Gastroesophageal sphincter (tissue), 4 donors: Measurements from ENCODE around the gene DHRS12. TPM values are rescaled to one million over a fixed set of nuclear protein-coding genes. Genes with fewer than 3 reads are reported as not detected.
A peak's percentile ranks its signal among the peaks of the same experiment; 100 is the strongest.
"Not testable (repeated sequence)": the region's sequence is repeated elsewhere in the genome, so short reads cannot be mapped to it uniquely, and the experiment has no call there.

Source experiments
- ATAC-seq: fragments of 150-250 bp; one replicate; pipeline ENCODE4 v1.9.1; 2016; ENCODE audit warnings: mild to moderate bottlenecking, moderate library complexity
- H3K27ac ChIP-seq, 4 donors: fragments of 200-600 bp; sonication (generic) in 3 of 4; 1 replicate in 3 of 4; 2 replicates in 1 of 4; pipeline ENCODE4 v1.5.1; 2016 to 2019
- H3K27me3 ChIP-seq: fragments of 200-600 bp; sonication (generic); one replicate; pipeline ENCODE4 v1.5.1; 2019
- H3K36me3 ChIP-seq, 2 donors: fragments of 200-600 bp; sonication (generic); one replicate each; pipeline ENCODE4 v1.5.1; 2019; ENCODE audit warnings: control low read depth in 1 of 2
- H3K4me1 ChIP-seq, 3 donors: fragments of 200-600 bp; sonication (generic); 1 replicate in 2 of 3; 2 replicates in 1 of 3; pipeline ENCODE4 v1.5.1; 2016 to 2019; ENCODE audit warnings: control low read depth in 2 of 3
- H3K4me3 ChIP-seq, 2 donors: fragments of 200-600 bp; sonication (generic); one replicate each; pipeline ENCODE4 v1.5.1; 2019; ENCODE audit warnings: mild to moderate bottlenecking in 1 of 2, moderate library complexity in 1 of 2
- H3K9me3 ChIP-seq, 3 donors: fragments of 200-600 bp; sonication (generic); one replicate each; pipeline ENCODE4 v1.5.1; 2017 to 2019; ENCODE audit warnings: control low read depth in 2 of 3
- EP300 ChIP-seq: sonication (generic); formaldehyde crosslinking; IDR thresholded peaks from one replicate; pipeline ENCODE4 v1.6.1; 2017; ENCODE audit warnings: antibody characterized with exemption, mild to moderate bottlenecking
- POLR2A ChIP-seq, 2 donors: fragments of 450-650 bp; IDR thresholded peaks; one replicate each; pipeline ENCODE4 v1.6.1; 2017; ENCODE audit warnings: antibody characterized with exemption in 2 of 2, mild to moderate bottlenecking in 2 of 2, moderate library complexity in 1 of 2
- POLR2AphosphoS5 ChIP-seq: sonication (generic); formaldehyde crosslinking; IDR thresholded peaks from one replicate; pipeline ENCODE4 v1.6.1; 2017; ENCODE audit warnings: antibody characterized with exemption
- WGBS, 2 donors: methylation state at CpG; one replicate each; pipeline ENCODE4 v1.1.5; 2018; ENCODE audit warnings: low coverage in 1 of 2; 5-methylcytosine and 5-hydroxymethylcytosine counted together
- total RNA-seq, 4 donors: library from RNA; depleted of rRNA; stranded (reverse); fragments of >200 nt; gene quantifications; one replicate each; pipeline ENCODE4 v1.1.0, GENCODE V29; 2016
- TF ChIP-seq, protein P1 (sequence below), 4 experiments: fragments of 200-600 bp in 2 of 4; fragments of 450-650 bp in 2 of 4; sonication (generic) in 1 of 4; IDR thresholded peaks; one replicate each; pipeline ENCODE4 v1.5.1; 2017 to 2019; ENCODE audit warnings: antibody characterized with exemption in 4 of 4, mild to moderate bottlenecking in 2 of 4, moderate library complexity in 2 of 4

Gene DHRS12
- total RNA-seq, 4 donors from 2014 or later: 9.2 to 23.3 (median 19.2) TPM

DNA sequence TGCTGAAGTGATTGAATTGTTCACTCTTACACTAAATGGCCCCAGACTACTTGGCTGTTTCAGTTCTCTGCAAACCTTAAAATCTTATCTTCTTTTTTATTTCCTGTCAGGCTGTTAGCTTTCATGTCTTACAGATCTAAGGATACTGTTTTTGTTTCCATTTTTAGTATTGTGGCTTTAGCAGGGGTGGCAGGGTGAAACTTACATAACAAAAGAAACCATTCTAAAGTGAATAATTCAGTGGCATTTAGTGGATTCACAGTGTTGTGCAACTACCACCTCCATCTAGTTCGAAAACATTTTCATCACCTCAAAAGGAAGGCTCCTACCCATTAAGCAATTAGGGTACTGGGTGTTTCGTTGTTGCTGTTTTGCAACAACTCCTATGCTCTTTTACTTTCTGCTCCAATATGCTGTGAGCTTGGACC is 21.2 kb upstream of the DHRS12 start:
- Histone ChIP-seq H3K4me3 (no peak overlapping the region), H3K27me3 (no peaks in the 10 kb centered on the region), H3K27ac (peak overlapping the region in 2 of 4 donors; percentile 12 to 22), H3K9me3 (no peaks in the 10 kb centered on the region), H3K36me3 (no peaks in the 10 kb centered on the region), H3K4me1 (peaks cover 0 to 29% (median 10%) of the 10 kb centered on the region in 3 donors)
- peak; percentile 63 for ATAC-seq
- WGBS, 2 donors: 68 to 77% methylated on average over 2 of the region's 2 CpGs
- TF ChIP-seq POLR2AphosphoS5: peak; percentile 42
- no peak for TF ChIP-seq EP300

DNA sequence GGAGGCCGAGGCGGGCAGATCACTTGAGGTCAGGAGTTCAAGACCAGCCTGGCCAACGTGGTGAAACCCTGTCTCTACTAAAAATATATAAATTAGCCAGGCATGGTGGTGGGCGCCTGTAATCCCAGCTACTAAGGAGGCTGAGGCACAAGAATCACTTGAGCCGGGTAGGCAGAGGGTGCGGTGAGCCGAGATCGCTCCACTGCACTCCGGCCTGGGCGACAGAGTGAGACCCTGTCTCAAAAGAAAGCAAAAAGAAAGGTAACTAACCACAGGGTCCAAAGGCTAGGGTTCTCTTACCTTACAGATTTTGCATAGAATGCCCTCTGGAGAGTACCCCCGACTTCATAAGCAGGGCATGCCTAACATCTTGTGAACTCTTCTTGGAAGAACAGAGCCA is 20.7 kb upstream of the DHRS12 start:
- 82 to 100% methylated on average over 1 to 11 of the region's 11 CpGs for whole genome bisulfite sequencing, 2 donors
- not testable (repeated sequence) for H3K27me3 ChIP-seq, H3K36me3 ChIP-seq, ATAC-seq, H3K27ac ChIP-seq, H3K4me3 ChIP-seq, H3K9me3 ChIP-seq
- peaks cover 0 to 29% (median 10%) of the 10 kb centered on the region in 3 donors for H3K4me1 ChIP-seq

DNA sequence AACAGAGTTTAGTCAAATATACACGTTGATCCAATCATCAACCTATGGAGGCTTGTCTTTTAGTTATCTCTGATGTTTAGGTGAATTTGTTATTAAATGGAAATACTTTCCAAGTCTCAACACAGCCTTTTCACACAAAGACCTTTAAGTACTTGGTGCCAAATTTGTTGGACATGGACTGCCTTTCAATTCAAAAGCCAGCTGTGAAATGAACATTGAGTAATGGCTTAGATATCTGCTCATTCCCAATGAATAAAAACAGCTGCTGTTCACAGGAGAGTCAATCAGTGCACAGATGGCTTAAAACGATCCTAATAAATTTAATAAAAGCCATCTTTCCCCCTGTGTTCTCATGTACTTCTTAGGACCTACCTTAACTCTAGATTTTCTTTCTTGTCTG is 19.9 kb upstream of the DHRS12 start:
- Histone ChIP-seq H3K4me1 (peaks cover 0 to 36% (median 12%) of the 10 kb centered on the region in 3 donors), H3K27me3 (no peaks in the 10 kb centered on the region), H3K9me3 (no peaks in the 10 kb centered on the region), H3K27ac (no peak overlapping the region), H3K4me3 (no peak overlapping the region), H3K36me3 (no peaks in the 10 kb centered on the region)
- WGBS, 2 donors: 68 to 90% methylated on average over 1 to 2 of the region's 2 CpGs
- no peak for ATAC-seq
- no peak for TF ChIP-seq POLR2AphosphoS5
- no peak for TF ChIP-seq EP300
- no peak for TF ChIP-seq POLR2A (IDR thresholded peaks at IDR 0.05)
- TF ChIP-seq, protein P1, sequence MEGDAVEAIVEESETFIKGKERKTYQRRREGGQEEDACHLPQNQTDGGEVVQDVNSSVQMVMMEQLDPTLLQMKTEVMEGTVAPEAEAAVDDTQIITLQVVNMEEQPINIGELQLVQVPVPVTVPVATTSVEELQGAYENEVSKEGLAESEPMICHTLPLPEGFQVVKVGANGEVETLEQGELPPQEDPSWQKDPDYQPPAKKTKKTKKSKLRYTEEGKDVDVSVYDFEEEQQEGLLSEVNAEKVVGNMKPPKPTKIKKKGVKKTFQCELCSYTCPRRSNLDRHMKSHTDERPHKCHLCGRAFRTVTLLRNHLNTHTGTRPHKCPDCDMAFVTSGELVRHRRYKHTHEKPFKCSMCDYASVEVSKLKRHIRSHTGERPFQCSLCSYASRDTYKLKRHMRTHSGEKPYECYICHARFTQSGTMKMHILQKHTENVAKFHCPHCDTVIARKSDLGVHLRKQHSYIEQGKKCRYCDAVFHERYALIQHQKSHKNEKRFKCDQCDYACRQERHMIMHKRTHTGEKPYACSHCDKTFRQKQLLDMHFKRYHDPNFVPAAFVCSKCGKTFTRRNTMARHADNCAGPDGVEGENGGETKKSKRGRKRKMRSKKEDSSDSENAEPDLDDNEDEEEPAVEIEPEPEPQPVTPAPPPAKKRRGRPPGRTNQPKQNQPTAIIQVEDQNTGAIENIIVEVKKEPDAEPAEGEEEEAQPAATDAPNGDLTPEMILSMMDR (IDR thresholded peaks at IDR 0.05): no peak

DNA sequence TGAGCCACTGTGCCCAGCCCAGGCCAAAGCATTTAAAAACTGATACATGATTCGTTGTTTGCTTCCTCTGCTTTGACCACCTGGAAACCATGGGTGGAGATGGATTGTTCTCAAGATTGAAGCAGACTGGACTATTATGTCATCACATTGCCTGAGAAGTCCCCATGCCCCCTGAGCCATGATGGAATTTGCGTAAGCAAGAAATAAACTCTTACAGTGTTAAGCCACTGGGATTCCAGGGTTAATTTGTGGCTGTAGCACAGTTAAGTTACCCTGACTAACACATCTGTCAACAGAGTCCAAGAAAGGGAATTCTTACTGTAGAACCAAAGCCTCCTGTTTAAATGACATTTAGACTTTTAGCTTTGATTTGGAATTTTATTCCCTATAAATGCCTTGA is 19.4 kb upstream of the DHRS12 start:
- TF ChIP-seq POLR2AphosphoS5 (no peak), EP300 (no peak), POLR2A (IDR thresholded peaks at IDR 0.05) (no peak)
- TF ChIP-seq, protein P1 (IDR thresholded peaks at IDR 0.05): no peak
- WGBS, 2 donors: 80 to 100% methylated on average over 1 to 2 of the region's 2 CpGs
- no peak overlapping the region for H3K4me3 ChIP-seq
- peaks cover 0 to 37% (median 12%) of the 10 kb centered on the region in 3 donors for H3K4me1 ChIP-seq
- ATAC-seq: no peak
- H3K9me3 ChIP-seq: no peaks in the 10 kb centered on the region
- H3K27ac ChIP-seq: no peak overlapping the region
- no peaks in the 10 kb centered on the region for H3K36me3 ChIP-seq
- H3K27me3 ChIP-seq: no peaks in the 10 kb centered on the region

DNA sequence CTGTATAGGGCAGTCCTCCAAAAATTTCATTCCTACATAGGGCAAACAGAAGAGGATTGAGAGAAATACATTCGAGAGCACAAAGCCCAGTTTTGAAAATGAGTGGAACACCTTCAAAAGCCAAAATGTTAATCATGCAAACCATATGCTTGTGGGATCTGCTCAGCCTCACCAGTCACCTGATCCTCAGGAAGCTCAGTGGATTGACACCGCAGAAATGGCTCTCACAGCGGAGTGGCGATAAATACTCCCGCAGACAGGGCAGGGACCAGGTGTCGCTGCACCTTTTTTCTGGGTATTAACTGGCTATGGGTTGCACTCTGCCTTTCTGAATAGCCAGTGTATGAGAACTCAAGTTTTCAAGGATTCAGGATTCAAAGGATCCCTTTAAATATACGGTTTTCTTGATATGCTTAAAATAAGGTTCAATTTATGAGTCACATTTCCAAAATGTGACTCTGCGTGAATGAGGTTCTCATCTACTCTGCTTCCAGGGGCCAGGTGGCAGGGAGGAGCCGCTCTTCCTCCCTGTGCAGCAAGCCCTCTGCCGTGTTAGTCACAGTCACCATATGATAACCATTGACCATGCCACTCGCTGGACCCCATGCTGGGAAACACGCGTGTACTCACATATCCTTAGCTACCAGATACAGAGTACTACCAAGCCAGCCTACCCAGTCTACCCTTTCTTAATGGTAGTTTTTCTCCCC is 18.3 kb upstream of the DHRS12 start:
- WGBS, 2 donors: 83 to 93% methylated on average over 10 to 11 of the region's 13 CpGs
- ATAC-seq: no peak
- Histone ChIP-seq H3K27me3 (no peaks in the 10 kb centered on the region), H3K4me3 (no peak overlapping the region), H3K36me3 (no peaks in the 10 kb centered on the region), H3K4me1 (peaks cover 0 to 35% (median 12%) of the 10 kb centered on the region in 3 donors), H3K27ac (no peak overlapping the region), H3K9me3 (no peaks in the 10 kb centered on the region)
- TF ChIP-seq EP300 (no peak), POLR2A (IDR thresholded peaks at IDR 0.05) (no peak), POLR2AphosphoS5 (no peak)
- TF ChIP-seq, protein P1 (IDR thresholded peaks at IDR 0.05): no peak

DNA sequence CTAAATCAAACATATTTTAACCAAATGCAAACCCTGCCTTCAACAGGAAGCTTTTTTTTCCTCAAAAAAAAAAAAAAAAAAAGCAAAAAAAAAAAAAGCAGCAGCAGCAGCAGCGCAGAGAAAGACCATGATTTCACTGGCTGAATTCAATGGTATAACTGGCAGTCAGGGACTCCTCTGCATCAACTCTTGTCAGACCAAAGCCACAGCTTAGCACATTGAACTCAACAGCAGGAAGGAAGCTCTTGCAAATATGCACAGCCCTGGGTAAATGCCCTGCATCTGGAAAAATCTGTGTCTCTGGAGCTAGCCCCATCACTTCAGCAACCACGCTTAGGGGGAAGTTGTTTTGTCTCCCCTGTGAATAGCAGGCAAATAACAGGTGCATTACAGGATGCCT is 17.6 kb upstream of the DHRS12 start:
- 20 to 60% methylated on average over 1 to 2 of the region's 2 CpGs for WGBS, 2 donors
- no peaks in the 10 kb centered on the region for H3K27me3 ChIP-seq

More for the DNA sequence above, 17.6 kb upstream of the DHRS12 start:
- TF ChIP-seq, protein P1 (IDR thresholded peaks at IDR 0.05): no peak
- TF ChIP-seq POLR2A (IDR thresholded peaks at IDR 0.05) (no peak), EP300 (no peak), POLR2AphosphoS5 (no peak)
- Histone ChIP-seq H3K4me3 (no peak overlapping the region), H3K4me1 (peaks cover 0 to 29% (median 8%) of the 10 kb centered on the region in 3 donors), H3K9me3 (no peaks in the 10 kb centered on the region), H3K36me3 (no peaks in the 10 kb centered on the region), H3K27ac (no peak overlapping the region)
- ATAC-seq: no peak
